PFSK-1 (cell line): Measurements from ENCODE around the gene TMEM87A.

Experiments used
- FOXP2 ChIP-seq: optimal IDR thresholded peaks from 2 replicates; pipeline ENCODE3; 2011; ENCODE audit warnings: borderline replicate concordance, control low read depth, inconsistent platforms; ENCODE audit not compliant: insufficient read depth; ENCODE audit errors: extremely low read length, extremely low read depth
- POLR2AphosphoS5 ChIP-seq: IDR thresholded peaks from 2 replicates; pipeline ENCODE4 v1.6.1; 2012; ENCODE audit warnings: low read depth, mild to moderate bottlenecking, control low read depth, low read length, moderate library complexity
- SIN3A ChIP-seq: IDR thresholded peaks from 2 replicates; pipeline ENCODE4 v1.6.1; 2012; ENCODE audit warnings: mild to moderate bottlenecking, low read length, moderate library complexity, borderline replicate concordance; ENCODE audit not compliant: insufficient read depth
- TAF1 ChIP-seq: IDR thresholded peaks from 2 replicates; pipeline ENCODE4 v1.6.1; 2012; ENCODE audit warnings: low read length, control low read depth, borderline replicate concordance; ENCODE audit not compliant: insufficient read depth
- TF ChIP-seq, protein P1 (sequence below), 2 experiments: IDR thresholded peaks; 2 replicates each; pipeline versions ENCODE4 v1.6.1 to v1.8.0; 2011 to 2012; ENCODE audit warnings: low read depth in 2 of 2, low read length in 2 of 2, control low read depth in 1 of 2, inconsistent platforms in 1 of 2, mild to moderate bottlenecking in 1 of 2, moderate library complexity in 1 of 2; ENCODE audit not compliant: insufficient read depth in 1 of 2

The TMEM87A gene

DNA sequence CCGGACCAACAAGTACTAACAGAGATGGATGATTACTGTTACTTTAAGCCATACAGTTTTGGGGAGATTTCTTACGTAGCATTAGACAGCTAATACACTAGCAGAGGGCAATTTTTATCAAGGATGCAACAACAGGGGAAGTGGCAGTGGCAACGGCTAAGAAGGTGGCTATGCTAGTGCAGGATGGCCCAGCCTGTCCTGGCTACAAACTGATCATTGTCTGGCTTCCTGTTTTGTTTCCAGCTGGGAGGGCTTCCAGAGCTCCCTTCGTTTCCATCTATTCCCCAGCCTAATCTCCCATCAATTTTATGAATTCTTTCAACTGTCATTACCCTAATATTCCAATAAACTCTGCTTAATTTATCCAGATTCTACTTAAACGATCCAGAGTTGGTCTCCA, 100.8 kb downstream of the TMEM87A start:
- TF ChIP-seq SIN3A (no peak), TAF1 (no peak), POLR2AphosphoS5 (no peak), FOXP2 (no peak)
- TF ChIP-seq, protein P1, sequence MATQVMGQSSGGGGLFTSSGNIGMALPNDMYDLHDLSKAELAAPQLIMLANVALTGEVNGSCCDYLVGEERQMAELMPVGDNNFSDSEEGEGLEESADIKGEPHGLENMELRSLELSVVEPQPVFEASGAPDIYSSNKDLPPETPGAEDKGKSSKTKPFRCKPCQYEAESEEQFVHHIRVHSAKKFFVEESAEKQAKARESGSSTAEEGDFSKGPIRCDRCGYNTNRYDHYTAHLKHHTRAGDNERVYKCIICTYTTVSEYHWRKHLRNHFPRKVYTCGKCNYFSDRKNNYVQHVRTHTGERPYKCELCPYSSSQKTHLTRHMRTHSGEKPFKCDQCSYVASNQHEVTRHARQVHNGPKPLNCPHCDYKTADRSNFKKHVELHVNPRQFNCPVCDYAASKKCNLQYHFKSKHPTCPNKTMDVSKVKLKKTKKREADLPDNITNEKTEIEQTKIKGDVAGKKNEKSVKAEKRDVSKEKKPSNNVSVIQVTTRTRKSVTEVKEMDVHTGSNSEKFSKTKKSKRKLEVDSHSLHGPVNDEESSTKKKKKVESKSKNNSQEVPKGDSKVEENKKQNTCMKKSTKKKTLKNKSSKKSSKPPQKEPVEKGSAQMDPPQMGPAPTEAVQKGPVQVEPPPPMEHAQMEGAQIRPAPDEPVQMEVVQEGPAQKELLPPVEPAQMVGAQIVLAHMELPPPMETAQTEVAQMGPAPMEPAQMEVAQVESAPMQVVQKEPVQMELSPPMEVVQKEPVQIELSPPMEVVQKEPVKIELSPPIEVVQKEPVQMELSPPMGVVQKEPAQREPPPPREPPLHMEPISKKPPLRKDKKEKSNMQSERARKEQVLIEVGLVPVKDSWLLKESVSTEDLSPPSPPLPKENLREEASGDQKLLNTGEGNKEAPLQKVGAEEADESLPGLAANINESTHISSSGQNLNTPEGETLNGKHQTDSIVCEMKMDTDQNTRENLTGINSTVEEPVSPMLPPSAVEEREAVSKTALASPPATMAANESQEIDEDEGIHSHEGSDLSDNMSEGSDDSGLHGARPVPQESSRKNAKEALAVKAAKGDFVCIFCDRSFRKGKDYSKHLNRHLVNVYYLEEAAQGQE (IDR thresholded peaks at IDR 0.05; ENCODE audit: insufficient read depth in 1 of 2, low read depth in 2 of 2, low read length in 2 of 2) = no peak

GRCh38 chr15:42171795-42172194, 101.4 kb downstream of the TMEM87A start:
- TF ChIP-seq TAF1 = no peak
- TF ChIP-seq POLR2AphosphoS5 = no peak
- TF ChIP-seq FOXP2 = no peak
- no peak for TF ChIP-seq SIN3A
- TF ChIP-seq, protein P1 (IDR thresholded peaks at IDR 0.05; ENCODE audit: insufficient read depth in 1 of 2, low read depth in 2 of 2, low read length in 2 of 2) = no peak

DNA sequence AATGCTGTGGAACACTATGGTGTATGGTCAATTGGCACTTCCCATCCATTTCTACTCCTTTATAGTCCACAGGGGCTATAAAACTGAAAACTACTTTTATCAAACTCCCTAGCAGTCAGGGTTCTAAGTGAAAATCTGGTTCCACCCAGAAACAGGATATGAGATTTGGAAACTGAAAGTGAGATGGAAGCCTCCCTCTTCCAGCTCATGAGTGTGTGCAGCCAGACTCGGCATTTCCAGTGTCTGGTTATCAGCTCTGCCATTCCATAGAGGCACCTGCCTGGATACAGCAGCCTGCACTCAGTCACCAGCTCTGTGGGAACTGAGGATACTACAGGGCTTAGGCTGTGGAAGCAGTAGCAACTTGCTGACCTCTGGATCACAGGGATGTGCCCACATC, 102.1 kb downstream of the TMEM87A start:
- TF ChIP-seq TAF1 = no peak
- no peak for TF ChIP-seq SIN3A
- no peak for TF ChIP-seq POLR2AphosphoS5
- TF ChIP-seq, protein P1 (IDR thresholded peaks at IDR 0.05; ENCODE audit: insufficient read depth in 1 of 2, low read depth in 2 of 2, low read length in 2 of 2) = no peak
- TF ChIP-seq FOXP2 = no peak

DNA sequence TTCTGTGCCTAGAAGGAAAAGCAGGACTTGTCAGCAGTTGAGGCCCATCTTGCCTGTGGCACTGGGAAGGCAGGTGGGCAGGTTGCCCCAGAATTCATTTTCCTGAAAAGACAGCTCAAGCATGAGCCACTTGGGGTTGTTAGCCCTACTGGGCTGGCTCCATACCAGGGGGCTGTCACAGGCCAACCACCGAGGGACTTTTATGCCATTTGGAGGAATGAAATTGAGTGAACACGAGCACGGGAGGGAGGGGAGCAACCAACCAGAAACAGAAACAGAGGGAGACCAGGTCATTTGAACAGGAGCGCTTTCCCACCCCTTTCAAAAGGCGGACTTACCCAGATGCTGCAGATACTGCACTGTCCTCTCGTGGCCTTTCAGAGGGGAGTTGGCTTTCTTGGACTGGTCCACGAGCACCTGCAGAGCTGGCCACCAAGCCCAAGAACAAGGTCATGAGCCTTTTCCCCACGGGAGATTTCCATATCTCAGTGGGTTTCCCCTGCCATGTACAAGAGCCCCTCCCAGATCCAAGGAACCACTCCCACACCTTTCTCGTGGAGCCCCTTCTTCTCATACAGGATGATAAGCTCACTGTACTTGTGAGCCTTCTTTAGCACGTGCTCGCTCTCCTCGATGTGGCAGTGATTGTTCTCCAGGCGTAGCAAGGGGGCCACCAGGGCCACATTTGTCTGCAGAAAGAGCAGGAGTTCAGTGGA, 106.8 kb downstream of the TMEM87A start:
- TF ChIP-seq TAF1 (no peak), POLR2AphosphoS5 (no peak)
- TF ChIP-seq, protein P1 (IDR thresholded peaks at IDR 0.05; ENCODE audit: insufficient read depth in 1 of 2, low read depth in 2 of 2, low read length in 2 of 2) = no peak

- TF ChIP-seq, protein P1 (IDR thresholded peaks at IDR 0.05; ENCODE audit: insufficient read depth in 1 of 2, low read depth in 2 of 2, low read length in 2 of 2) = no peak
- TF ChIP-seq FOXP2 (no peak), TAF1 (no peak), POLR2AphosphoS5 (no peak), SIN3A (no peak)
These were observed 108.1 kb downstream of the TMEM87A start for GRCh38 chr15:42165106-42165505.
